PC-3 (cell line): ENCODE data around the gene TBC1D16.

Experiments
- EZH2 ChIP-seq: fragments of 300-600 bp; sonication (generic); IDR thresholded peaks from one replicate; pipeline ENCODE4 v1.6.1; 2017; ENCODE audit warnings: antibody characterized with exemption, mild to moderate bottlenecking, low read length; ENCODE audit not compliant: unreplicated experiment
- EZH2phosphoT487 ChIP-seq: fragments of 300-600 bp; sonication (generic); IDR thresholded peaks from 2 replicates; pipeline ENCODE4 v1.6.1; 2018; ENCODE audit warnings: mild to moderate bottlenecking, antibody characterized with exemption, low read length, borderline replicate concordance
- TF ChIP-seq, protein P1 (sequence below): fragments of 300-600 bp; sonication (generic); conservative IDR thresholded peaks from 2 replicates; pipeline ENCODE4 v1.5.1; 2017; ENCODE audit warnings: antibody characterized with exemption, low read depth, mild to moderate bottlenecking, low read length

DNA sequence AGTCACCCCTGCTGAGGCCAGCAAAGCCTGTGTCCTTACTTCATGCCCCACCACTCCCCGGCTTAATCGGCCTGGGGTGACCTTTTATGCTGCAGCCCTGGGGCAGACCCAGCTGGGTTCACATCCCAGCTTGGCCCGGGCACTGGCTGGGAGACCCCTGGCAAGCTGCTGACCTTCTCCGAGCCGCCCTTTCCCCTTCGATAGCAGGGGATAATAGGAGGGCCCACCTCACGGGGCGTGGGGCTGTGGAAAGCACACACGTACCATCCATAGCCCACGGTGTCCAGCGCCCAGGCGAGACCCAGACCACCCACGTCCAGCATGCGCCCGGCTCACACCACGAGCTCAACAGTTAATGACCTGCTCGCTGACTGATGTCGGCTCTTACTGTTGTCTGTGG is 26.8 kb downstream of the TBC1D16 start:
- TF ChIP-seq, protein P1, sequence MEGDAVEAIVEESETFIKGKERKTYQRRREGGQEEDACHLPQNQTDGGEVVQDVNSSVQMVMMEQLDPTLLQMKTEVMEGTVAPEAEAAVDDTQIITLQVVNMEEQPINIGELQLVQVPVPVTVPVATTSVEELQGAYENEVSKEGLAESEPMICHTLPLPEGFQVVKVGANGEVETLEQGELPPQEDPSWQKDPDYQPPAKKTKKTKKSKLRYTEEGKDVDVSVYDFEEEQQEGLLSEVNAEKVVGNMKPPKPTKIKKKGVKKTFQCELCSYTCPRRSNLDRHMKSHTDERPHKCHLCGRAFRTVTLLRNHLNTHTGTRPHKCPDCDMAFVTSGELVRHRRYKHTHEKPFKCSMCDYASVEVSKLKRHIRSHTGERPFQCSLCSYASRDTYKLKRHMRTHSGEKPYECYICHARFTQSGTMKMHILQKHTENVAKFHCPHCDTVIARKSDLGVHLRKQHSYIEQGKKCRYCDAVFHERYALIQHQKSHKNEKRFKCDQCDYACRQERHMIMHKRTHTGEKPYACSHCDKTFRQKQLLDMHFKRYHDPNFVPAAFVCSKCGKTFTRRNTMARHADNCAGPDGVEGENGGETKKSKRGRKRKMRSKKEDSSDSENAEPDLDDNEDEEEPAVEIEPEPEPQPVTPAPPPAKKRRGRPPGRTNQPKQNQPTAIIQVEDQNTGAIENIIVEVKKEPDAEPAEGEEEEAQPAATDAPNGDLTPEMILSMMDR = no peak
- no peak for TF ChIP-seq EZH2
- no peak for TF ChIP-seq EZH2phosphoT487
